ENCODE measurements around the gene ZNF367. TPM values are rescaled to one million over a fixed set of nuclear protein-coding genes. Genes with fewer than 3 reads are reported as not detected.

Gene ZNF367
- total and polyA plus RNA-seq, 4 donors: 0.36 to 18.1 (median 2.0) TPM

DNA sequence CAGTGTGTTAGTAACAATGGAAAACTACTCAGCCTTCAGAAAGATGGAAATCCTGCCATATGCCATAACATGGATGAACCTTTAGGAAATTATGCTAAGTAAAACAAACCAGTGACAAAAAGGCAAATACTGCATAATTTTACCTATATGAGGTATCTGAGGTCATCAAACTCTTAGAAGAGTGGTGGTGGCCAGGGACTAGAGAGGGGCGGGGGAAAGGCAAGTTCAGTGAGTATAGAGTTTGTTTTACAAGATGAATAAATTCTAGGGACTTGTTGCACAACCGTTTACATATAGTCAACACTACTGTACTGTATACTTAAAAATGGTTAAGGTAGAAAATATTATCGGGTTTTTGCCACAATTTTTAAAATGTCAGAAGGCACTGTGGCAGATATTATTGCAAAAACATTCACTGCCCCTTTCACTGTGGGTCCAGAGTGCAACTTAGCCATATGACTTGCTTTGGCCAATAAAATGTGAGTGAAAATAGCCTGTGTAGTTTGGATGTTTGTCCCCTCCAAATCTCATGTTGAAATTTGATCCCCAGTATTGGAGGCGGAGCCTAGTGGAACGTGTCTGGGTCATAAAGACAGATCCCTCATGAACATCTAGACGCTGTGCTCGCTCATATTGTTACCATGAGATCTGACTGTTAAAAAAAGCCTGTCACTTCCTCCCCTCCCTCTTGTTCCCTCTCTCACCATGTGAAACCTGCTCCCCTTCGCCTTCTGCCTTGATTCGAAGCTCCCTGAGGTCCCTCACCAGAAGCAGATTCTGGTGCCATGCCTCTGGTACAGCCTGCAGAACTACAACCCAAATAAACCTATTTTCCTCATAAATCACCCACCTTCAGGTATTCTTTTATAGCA, 9.5 kb downstream of the ZNF367 start:
- H3K27me3 ChIP-seq (ENCODE audit: control insufficient read depth in 4 of 4, insufficient read depth in 4 of 4, low read length in 3 of 4): no peaks in the 10 kb centered on the region
- TF ChIP-seq, protein P1, sequence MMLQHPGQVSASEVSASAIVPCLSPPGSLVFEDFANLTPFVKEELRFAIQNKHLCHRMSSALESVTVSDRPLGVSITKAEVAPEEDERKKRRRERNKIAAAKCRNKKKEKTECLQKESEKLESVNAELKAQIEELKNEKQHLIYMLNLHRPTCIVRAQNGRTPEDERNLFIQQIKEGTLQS (IDR thresholded peaks at IDR 0.05): no peak
- TF ChIP-seq YY1 (IDR thresholded peaks at IDR 0.05): peak; percentile 24
- TF ChIP-seq SP1 (IDR thresholded peaks at IDR 0.05): peak; percentile 98
- TF ChIP-seq HNF4A (conservative IDR thresholded peaks at IDR 0.05): peak; percentile 89 to 98
- TF ChIP-seq, protein P2, sequence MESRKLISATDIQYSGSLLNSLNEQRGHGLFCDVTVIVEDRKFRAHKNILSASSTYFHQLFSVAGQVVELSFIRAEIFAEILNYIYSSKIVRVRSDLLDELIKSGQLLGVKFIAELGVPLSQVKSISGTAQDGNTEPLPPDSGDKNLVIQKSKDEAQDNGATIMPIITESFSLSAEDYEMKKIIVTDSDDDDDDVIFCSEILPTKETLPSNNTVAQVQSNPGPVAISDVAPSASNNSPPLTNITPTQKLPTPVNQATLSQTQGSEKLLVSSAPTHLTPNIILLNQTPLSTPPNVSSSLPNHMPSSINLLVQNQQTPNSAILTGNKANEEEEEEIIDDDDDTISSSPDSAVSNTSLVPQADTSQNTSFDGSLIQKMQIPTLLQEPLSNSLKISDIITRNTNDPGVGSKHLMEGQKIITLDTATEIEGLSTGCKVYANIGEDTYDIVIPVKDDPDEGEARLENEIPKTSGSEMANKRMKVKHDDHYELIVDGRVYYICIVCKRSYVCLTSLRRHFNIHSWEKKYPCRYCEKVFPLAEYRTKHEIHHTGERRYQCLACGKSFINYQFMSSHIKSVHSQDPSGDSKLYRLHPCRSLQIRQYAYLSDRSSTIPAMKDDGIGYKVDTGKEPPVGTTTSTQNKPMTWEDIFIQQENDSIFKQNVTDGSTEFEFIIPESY (IDR thresholded peaks at IDR 0.05): no peak
- no peak for TF ChIP-seq FOXA1 (IDR thresholded peaks at IDR 0.05)
- TF ChIP-seq RXRA (IDR thresholded peaks at IDR 0.05): peak; percentile 19 to 56
- no peak for TF ChIP-seq NR2F2 (IDR thresholded peaks at IDR 0.05)
- peak; percentile 92 for TF ChIP-seq HNF4G (IDR thresholded peaks at IDR 0.05)
- no peak for TF ChIP-seq EGR1 (IDR thresholded peaks at IDR 0.05; ENCODE audit: low read depth in 2 of 2)
- TF ChIP-seq, protein P3, sequence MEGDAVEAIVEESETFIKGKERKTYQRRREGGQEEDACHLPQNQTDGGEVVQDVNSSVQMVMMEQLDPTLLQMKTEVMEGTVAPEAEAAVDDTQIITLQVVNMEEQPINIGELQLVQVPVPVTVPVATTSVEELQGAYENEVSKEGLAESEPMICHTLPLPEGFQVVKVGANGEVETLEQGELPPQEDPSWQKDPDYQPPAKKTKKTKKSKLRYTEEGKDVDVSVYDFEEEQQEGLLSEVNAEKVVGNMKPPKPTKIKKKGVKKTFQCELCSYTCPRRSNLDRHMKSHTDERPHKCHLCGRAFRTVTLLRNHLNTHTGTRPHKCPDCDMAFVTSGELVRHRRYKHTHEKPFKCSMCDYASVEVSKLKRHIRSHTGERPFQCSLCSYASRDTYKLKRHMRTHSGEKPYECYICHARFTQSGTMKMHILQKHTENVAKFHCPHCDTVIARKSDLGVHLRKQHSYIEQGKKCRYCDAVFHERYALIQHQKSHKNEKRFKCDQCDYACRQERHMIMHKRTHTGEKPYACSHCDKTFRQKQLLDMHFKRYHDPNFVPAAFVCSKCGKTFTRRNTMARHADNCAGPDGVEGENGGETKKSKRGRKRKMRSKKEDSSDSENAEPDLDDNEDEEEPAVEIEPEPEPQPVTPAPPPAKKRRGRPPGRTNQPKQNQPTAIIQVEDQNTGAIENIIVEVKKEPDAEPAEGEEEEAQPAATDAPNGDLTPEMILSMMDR (IDR thresholded peaks at IDR 0.05; ENCODE audit: low read depth, low read length, missing input control): no peak
- TF ChIP-seq TAF1 (conservative IDR thresholded peaks at IDR 0.05): no peak
- TF ChIP-seq RAD21 (IDR thresholded peaks at IDR 0.05): no peak
- H3K4me3 ChIP-seq (ENCODE audit: low read depth in 1 of 3, low read length in 3 of 3): no peak overlapping the region
- H3K9ac ChIP-seq (ENCODE audit: low read depth in 1 of 2, low read length in 2 of 2): no peak overlapping the region
- no peak for DNase-seq (ENCODE audit: low spot score)
- H3K9me3 ChIP-seq (ENCODE audit: control insufficient read depth in 4 of 4, low read length in 3 of 4): no peaks in the 10 kb centered on the region
- H3K36me3 ChIP-seq (ENCODE audit: control insufficient read depth in 4 of 4, insufficient read depth in 3 of 4, low read depth in 1 of 4, low read length in 3 of 4): no peaks in the 10 kb centered on the region
- WGBS: 68% methylated on average over 9 of the region's 9 CpGs
- no peak overlapping the region for H3K27ac ChIP-seq (ENCODE audit: low read depth in 1 of 2, low read length in 2 of 2)
- H3K4me1 ChIP-seq (ENCODE audit: control insufficient read depth in 4 of 4, insufficient read depth in 4 of 4, low read length in 3 of 4): no peaks in the 10 kb centered on the region

DNA sequence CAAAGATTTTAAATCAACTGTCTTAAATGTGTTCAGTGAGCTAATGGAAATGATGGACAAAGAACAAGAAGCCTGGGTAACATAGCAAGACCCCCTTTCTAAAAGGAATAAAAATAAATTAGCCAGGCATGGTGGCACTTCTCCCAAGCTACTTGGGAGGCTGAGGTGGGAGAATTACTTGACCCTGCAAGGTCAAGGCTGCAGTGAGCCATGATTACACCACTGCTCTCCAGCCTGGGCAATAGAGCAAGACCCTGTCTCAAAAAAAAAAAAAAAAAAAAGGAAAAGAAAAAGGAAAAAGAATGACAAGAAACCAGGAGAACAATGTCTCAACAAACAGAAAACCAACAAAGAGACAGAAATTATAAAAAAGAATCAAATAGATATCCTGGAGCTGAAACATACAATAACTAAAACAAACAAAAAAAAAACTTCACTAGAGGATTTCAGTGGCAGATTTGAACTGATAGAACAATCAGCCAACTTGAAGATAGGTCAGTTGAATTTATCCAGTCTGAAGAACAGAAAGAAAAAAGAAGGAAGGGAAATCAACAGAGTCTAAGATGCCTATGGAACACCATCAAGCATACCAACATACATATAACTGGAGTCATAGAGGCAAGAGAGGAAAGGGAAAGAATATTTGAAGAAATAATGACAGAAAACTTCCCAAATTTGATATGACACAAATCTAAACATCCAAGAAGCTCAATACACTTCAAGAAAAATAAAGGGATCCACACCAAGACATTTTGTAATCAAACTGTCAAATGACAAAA, 17.8 kb downstream of the ZNF367 start:
- H3K9me3 ChIP-seq (ENCODE audit: control insufficient read depth in 4 of 4, low read length in 3 of 4): no peaks in the 10 kb centered on the region
- no peak overlapping the region for H3K27ac ChIP-seq (ENCODE audit: low read depth in 1 of 2, low read length in 2 of 2)
- H3K9ac ChIP-seq (ENCODE audit: low read depth in 1 of 2, low read length in 2 of 2): no peak overlapping the region
- no peak overlapping the region for H3K4me3 ChIP-seq (ENCODE audit: low read depth in 1 of 3, low read length in 3 of 3)
- no peaks in the 10 kb centered on the region for H3K27me3 ChIP-seq (ENCODE audit: control insufficient read depth in 4 of 4, insufficient read depth in 4 of 4, low read length in 3 of 4)
- H3K36me3 ChIP-seq (ENCODE audit: control insufficient read depth in 4 of 4, insufficient read depth in 3 of 4, low read depth in 1 of 4, low read length in 3 of 4): peaks cover 0 to 2% (median 0%) of the 10 kb centered on the region in 4 donors
- H3K4me1 ChIP-seq (ENCODE audit: control insufficient read depth in 4 of 4, insufficient read depth in 4 of 4, low read length in 3 of 4): peaks cover 0 to 1% (median 0%) of the 10 kb centered on the region in 4 donors
- no peak for DNase-seq (ENCODE audit: low spot score)
- TF ChIP-seq TAF1 (conservative IDR thresholded peaks at IDR 0.05) (no peak), SP1 (IDR thresholded peaks at IDR 0.05) (no peak), HNF4G (IDR thresholded peaks at IDR 0.05) (no peak), NR2F2 (IDR thresholded peaks at IDR 0.05) (no peak), EGR1 (IDR thresholded peaks at IDR 0.05; ENCODE audit: low read depth in 2 of 2) (no peak), GABPA (IDR thresholded peaks at IDR 0.05 in 1 of 2, conservative IDR thresholded peaks at IDR 0.05 in 1 of 2) (no peak), HNF4A (conservative IDR thresholded peaks at IDR 0.05) (no peak), YY1 (IDR thresholded peaks at IDR 0.05) (no peak)
- TF ChIP-seq, protein P3 (IDR thresholded peaks at IDR 0.05; ENCODE audit: low read depth, low read length, missing input control): no peak
- TF ChIP-seq, protein P1 (IDR thresholded peaks at IDR 0.05): no peak
- TF ChIP-seq, protein P4, sequence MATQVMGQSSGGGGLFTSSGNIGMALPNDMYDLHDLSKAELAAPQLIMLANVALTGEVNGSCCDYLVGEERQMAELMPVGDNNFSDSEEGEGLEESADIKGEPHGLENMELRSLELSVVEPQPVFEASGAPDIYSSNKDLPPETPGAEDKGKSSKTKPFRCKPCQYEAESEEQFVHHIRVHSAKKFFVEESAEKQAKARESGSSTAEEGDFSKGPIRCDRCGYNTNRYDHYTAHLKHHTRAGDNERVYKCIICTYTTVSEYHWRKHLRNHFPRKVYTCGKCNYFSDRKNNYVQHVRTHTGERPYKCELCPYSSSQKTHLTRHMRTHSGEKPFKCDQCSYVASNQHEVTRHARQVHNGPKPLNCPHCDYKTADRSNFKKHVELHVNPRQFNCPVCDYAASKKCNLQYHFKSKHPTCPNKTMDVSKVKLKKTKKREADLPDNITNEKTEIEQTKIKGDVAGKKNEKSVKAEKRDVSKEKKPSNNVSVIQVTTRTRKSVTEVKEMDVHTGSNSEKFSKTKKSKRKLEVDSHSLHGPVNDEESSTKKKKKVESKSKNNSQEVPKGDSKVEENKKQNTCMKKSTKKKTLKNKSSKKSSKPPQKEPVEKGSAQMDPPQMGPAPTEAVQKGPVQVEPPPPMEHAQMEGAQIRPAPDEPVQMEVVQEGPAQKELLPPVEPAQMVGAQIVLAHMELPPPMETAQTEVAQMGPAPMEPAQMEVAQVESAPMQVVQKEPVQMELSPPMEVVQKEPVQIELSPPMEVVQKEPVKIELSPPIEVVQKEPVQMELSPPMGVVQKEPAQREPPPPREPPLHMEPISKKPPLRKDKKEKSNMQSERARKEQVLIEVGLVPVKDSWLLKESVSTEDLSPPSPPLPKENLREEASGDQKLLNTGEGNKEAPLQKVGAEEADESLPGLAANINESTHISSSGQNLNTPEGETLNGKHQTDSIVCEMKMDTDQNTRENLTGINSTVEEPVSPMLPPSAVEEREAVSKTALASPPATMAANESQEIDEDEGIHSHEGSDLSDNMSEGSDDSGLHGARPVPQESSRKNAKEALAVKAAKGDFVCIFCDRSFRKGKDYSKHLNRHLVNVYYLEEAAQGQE (IDR thresholded peaks at IDR 0.05): no peak
